ENCODE results near the gene ABCD1. TPM values are rescaled to one million over a fixed set of nuclear protein-coding genes. Genes with fewer than 3 reads are reported as not detected.

ABCD1 gene
- total RNA-seq, 1 donor from 2014 or later, result 15.3 TPM

- no peak for DNase-seq (ENCODE audit: low read depth)
- Histone ChIP-seq H3K36me3 (ENCODE audit: control insufficient read depth, insufficient read depth, low read length) (no peaks in the 10 kb centered on the region), H3K4me3 (ENCODE audit: low read depth, low read length) (no peak overlapping the region), H3K27me3 (ENCODE audit: control insufficient read depth, insufficient read depth, low read length) (no peaks in the 10 kb centered on the region)
- TF ChIP-seq CTCF (IDR thresholded peaks at IDR 0.05; ENCODE audit: insufficient read depth, low read length, poor library complexity, severe bottlenecking), result no peak
Observed at GRCh38 chrX:153775293-153776119, 50.9 kb downstream of the ABCD1 start.

GRCh38 chrX:153776120-153776599 lies 51.5 kb downstream of the ABCD1 start:
- TF ChIP-seq CTCF (IDR thresholded peaks at IDR 0.05; ENCODE audit: insufficient read depth, low read length, poor library complexity, severe bottlenecking), result no peak
- Histone ChIP-seq H3K4me3 (ENCODE audit: low read depth, low read length) (no peak overlapping the region), H3K36me3 (ENCODE audit: control insufficient read depth, insufficient read depth, low read length) (no peaks in the 10 kb centered on the region), H3K27me3 (ENCODE audit: control insufficient read depth, insufficient read depth, low read length) (no peaks in the 10 kb centered on the region)
- no peak for DNase-seq (ENCODE audit: low read depth)

- no peaks in the 10 kb centered on the region for H3K36me3 ChIP-seq (ENCODE audit: control insufficient read depth, insufficient read depth, low read length)
- H3K27me3 ChIP-seq (ENCODE audit: control insufficient read depth, insufficient read depth, low read length), result no peaks in the 10 kb centered on the region
- no peak overlapping the region for H3K4me3 ChIP-seq (ENCODE audit: low read depth, low read length)
- no peak for TF ChIP-seq CTCF (IDR thresholded peaks at IDR 0.05; ENCODE audit: insufficient read depth, low read length, poor library complexity, severe bottlenecking)
- DNase-seq (ENCODE audit: low read depth), result no peak
Observed at GRCh38 chrX:153776611-153777045, 52.0 kb downstream of the ABCD1 start.

GRCh38 chrX:153777261-153778090 lies 52.8 kb downstream of the ABCD1 start:
- Histone ChIP-seq H3K4me3 (ENCODE audit: low read depth, low read length) (no peak overlapping the region), H3K27me3 (ENCODE audit: control insufficient read depth, insufficient read depth, low read length) (no peaks in the 10 kb centered on the region), H3K36me3 (ENCODE audit: control insufficient read depth, insufficient read depth, low read length) (no peaks in the 10 kb centered on the region)
- no peak for TF ChIP-seq CTCF (IDR thresholded peaks at IDR 0.05; ENCODE audit: insufficient read depth, low read length, poor library complexity, severe bottlenecking)
- no peak for DNase-seq (ENCODE audit: low read depth)

- TF ChIP-seq CTCF (IDR thresholded peaks at IDR 0.05; ENCODE audit: insufficient read depth, low read length, poor library complexity, severe bottlenecking), result no peak
- Histone ChIP-seq H3K27me3 (ENCODE audit: control insufficient read depth, insufficient read depth, low read length) (no peaks in the 10 kb centered on the region), H3K4me3 (ENCODE audit: low read depth, low read length) (no peak overlapping the region), H3K36me3 (ENCODE audit: control insufficient read depth, insufficient read depth, low read length) (no peaks in the 10 kb centered on the region)
- DNase-seq (ENCODE audit: low read depth), result no peak
Observed at GRCh38 chrX:153778181-153778580, 53.5 kb downstream of the ABCD1 start.

Measured in kidney epithelial cell (primary cell).